Stimulated activated naive CD4-positive, alpha-beta T cell (primary cell): Measurements from ENCODE around the gene RPL13.

Experiments used
- DNase-seq, 6 experiments: peaks; one replicate each; lab custom pipeline; 2025; lab: John Stamatoyannopoulos, UW

Gene RPL13

DNA sequence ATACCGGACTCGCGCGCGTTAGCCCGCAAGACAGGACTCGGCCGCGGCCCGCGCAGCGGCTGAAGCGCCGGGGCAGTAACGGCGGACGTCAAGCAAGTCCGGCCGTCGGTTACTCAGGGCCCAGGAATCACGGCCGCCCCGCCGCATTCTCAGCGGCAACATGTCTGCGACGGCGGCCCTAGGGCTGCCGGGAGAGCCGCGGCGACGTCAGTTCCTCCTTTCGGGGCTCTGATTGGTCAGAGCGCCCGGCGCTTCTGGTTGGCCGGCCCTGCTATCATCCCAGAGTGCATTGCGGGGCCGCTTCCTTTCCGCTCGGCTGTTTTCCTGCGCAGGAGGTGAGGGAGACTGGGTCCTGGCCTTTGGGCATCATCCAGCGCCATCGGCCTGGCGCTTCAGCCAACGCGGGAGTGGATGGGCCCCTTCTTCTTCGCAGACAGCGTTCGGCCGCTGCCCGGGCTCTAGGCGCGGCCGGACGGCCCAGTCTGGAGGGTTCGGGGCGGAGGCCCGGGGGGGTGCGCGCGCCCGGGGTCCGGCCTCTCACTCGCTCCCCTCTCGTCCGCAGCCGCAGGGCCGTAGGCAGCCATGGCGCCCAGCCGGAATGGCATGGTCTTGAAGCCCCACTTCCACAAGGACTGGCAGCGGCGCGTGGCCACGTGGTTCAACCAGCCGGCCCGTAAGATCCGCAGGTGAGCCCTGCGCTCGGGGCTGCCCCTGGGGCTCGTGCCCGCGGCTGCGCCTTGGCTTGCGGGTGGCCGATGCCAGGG lies at the start of gene RPL13:
TSS of gene RPL13 (plus strand) at position 305 of the 764 bp plus-strand sequence. CDS start at position 583, 278 bp downstream.
- DNase-seq: peak; percentile 89 to 93 (median 91)

- DNase-seq: no peak
These were observed 49.1 kb upstream of the RPL13 start for GRCh38 chr16:89511374-89511773.

- DNase-seq: no peak
These were observed 48.0 kb upstream of the RPL13 start for GRCh38 chr16:89512453-89512852.

DNA sequence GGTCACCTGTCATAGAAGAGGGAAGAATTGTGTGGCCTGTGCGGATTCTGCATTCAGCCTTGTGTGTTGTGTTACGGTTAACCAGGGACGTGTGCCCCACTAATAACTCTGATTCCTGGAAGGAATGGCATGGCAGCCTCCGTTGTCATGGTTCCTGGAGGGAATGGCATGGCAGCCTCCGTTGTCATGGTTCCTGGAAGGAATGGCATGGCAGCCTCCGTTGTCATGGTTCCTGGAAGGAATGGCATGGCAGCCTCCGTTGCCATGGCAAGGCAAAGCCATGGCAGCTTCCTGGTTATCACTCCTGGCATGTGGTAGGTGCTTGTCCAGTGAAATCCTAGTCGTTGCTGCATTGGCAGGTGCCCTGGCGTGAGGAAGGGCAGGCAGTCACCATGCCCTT lies 43.4 kb upstream of the RPL13 start:
- DNase-seq: no peak

GRCh38 chr16:89519881-89520280 lies 40.6 kb upstream of the RPL13 start:
- DNase-seq: no peak

- DNase-seq: no peak
These were observed 38.2 kb upstream of the RPL13 start for GRCh38 chr16:89522287-89522686.

DNA sequence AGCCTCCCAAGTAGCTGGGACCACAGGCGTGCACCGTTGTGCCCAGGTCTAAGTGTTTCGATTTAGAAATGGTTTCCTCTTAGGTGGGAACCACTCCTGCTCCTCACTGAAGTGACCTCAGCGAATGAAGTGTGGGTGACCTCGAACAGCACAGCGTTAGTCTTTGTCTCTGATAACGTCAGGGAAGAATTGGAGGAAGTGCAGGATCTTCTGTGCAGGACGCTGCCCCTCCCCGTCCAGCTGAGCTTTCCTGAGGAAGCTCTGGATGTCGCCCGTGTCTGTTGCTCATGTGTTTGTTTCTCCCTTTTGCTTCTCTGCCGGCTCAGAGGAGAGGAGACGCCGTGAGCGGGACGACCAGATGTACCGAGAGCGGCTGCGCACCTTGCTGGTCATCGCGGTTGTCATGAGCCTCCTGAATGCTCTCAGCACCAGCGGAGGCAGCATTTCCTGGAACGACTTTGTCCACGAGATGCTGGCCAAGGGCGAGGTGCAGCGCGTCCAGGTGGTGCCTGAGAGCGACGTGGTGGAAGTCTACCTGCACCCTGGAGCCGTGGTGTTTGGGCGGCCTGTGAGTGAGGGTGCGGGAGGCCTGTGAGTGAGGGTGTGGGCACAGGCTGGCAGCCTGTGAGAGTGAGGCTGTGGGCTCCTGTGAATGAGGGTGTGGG lies 36.7 kb upstream of the RPL13 start:
- DNase-seq: no peak

DNA sequence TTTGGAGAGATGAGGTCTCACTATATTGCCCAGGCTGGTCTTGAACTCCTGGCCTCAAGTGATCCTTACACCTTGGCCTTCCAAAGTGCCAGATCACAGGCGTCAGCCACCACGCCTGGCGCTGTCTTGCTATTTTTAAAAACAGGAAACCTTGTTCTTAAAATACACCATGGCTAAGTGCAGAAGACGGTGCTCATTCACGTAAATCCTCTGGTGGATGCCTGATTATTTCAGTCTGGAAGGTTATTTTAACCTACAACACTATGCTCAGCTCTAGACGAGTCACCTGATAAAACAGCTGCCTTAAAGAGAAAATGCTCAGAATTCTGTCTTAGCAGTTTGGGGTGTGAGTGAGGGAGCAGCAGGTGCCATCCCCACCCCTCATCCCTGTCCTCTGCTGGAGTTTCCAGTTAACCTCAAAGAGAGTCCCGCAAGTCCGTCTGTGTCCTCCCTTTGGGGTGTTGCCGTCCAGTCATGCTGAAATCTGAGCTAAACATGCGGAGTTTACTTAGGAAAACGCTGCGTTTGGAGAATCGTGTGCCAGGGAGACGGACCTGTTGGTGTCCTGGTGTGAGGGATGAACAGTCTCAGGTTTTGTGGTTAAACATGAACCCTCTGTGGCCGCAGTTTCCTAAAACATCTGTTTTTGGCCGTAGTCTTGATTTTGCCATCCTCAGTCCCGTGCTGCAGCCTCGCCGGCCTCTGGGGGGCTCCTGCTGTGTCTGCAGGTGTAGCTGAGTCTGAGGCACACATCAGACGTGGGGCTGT lies 35.2 kb upstream of the RPL13 start:
- no peak for DNase-seq

- DNase-seq: no peak
These were observed 31.4 kb upstream of the RPL13 start for GRCh38 chr16:89529097-89529496.

DNA sequence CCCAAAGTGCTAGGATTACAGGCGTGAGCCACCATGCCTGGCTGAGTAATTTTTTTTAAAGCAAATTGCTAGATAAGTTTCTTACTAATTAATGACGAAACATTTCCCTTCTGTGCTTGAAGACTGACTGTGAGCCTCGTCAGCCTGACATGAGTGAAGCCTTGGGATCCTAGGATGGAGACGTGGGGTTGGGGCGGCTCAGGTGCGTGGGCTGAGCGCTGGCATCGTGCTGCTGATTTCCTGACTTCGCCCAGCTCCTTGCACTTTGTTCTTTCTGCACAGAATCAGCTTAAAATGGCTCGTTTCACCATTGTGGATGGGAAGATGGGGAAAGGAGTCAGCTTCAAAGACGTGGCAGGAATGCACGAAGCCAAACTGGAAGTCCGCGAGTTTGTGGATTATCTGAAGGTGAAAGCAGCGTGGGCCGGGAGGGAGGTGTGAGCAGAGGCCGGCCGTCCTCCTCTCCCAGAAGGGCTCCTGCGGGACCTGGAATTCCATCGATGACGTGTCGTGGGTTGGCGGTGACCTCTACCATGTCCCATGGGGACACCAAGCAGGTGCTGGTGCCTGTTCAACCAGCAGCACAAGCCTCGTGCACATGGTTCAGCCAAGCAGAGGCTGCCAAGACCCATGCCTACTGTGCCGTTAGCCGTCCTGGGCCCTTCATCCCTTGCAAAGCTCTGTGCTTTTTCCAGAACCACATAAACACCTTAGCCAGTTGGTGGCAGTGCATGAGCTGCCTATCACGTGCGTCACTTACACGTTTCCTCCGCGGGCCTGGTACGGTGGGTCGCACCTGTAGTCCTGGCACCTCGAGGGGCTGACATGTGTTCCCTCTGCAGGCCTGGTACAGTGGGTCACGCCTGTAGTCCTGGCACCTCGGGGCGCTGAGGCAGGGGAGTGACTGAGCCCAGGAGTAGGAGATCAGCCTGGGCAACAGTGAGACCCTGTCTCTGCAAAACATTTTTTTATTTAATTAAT lies 29.8 kb upstream of the RPL13 start:
- DNase-seq: no peak

- DNase-seq: no peak
These were observed 28.5 kb upstream of the RPL13 start for GRCh38 chr16:89531821-89532526.

DNA sequence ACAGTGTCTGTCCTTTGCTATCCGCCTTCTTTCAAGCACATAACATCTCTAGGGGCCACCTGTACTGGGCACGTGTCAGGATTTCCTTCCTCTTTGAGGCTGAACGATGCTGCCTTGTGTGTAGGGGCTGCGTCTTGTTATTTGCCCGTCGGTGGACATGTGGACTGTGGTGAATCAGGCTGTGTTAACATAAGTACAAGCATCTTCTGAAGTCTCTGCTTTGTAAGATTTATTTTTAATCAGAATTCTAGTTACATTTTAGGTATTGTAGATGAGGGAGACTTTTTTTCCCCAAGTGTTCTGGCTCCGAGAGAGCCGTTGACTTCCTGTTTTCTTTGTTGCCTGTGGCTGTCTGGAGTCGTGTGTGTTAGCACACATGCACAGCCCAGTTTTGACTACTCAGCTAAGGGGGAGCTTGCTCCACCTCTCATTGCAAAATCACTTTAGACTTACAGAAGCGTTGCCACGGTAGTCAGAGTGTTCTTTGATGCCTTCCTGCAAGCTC lies 26.2 kb upstream of the RPL13 start:
- DNase-seq: peak; percentile 21 to 79 (median 53)

- no peak for DNase-seq
These were observed 24.1 kb upstream of the RPL13 start for GRCh38 chr16:89536371-89536770.

DNA sequence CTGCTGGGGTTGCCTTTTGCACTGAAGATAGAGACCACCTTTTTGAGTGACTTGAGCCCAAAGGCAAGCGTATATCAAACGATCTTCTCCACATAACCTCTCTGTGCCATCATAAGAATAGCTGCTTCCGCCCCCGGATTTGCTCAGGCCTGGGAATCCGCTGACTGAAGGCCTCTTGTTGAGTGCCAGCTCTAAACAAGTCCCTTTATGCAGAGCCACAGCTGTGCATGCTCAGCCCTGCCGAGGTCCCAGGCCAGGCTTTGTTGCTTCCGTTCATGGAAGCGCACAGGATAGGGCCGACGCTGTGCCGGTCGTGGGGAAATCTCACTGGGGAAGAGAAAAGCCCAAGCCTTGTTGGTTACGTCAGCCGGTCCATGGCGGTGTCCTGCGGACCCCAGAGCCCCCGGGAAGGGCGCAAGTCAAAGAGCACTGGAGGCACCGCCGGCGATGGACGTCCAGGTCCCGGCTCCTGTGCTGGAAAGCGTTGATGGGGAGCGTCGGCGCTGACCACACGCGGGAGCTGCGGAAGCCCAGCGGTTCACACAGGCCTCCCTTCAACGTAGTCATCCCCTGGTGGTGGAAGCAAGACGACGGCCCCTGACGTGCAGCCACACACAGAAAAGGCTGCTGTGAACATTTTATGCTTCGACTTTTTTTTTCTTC lies 23.5 kb upstream of the RPL13 start:
- no peak for DNase-seq

GRCh38 chr16:89537549-89537925 lies 22.9 kb upstream of the RPL13 start:
- DNase-seq: no peak

- no peak for DNase-seq
These were observed 22.2 kb upstream of the RPL13 start for GRCh38 chr16:89538286-89538685.

DNA sequence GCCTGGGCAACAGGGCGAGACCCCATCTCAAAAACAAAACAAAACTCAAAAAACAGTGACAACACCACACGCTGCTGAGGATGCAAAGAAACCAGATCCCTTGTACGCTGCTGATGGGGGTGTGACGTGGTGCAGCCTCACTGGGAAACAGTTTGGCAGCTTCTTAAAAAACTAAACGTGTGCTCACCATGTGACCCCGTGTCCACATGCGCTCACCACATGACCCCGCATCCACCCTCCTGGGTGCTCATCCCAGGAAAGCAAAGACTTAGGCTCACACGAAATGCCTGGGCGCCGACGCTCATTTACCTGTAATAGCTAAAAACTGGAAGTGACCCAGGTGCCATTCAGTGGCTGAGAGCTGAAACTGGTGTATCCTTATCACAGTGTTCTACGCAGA lies 19.9 kb upstream of the RPL13 start:
- DNase-seq: no peak

GRCh38 chr16:89541792-89542191 lies 18.7 kb upstream of the RPL13 start:
- no peak for DNase-seq

DNA sequence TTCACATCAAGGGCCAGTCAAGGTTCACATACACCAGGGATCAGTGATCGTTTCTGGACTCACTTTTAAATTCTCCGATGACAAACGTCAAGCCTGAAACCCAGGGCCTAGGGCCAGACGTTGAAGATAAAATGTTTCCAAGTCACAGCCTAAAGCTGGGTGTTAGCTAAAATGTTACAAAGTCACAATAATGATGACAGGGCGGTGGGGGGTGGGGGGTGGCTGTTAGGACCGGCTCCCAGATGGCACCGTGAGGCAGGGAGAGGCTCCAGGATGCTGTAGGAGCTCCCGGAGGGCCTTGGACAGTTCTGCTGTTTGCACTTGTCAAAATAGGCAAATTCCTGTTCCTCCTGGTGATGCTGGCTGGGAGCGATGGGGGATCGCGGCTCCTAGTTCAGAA lies 16.4 kb upstream of the RPL13 start:
- DNase-seq: no peak

DNA sequence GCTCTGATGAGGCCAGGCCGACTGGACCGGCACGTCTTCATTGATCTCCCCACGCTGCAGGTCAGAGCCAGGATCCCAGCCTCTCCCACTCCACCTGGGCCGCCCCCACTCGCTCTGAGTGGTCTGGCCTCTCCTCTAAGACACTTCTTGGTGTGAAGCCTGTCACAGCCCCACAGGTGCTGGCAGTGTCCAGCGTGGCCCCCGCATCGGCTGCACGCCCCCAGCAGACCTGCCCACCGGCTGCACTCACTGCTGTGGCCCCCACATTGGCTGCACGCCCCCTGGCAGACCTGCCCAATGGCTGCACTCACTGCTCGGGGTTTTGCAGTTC lies 15.8 kb upstream of the RPL13 start:
- no peak for DNase-seq
